GM19468 (cell line): ENCODE measurements around the gene HMG20B.
"Not testable (repeated sequence)": the region's sequence is repeated elsewhere in the genome, so short reads cannot be mapped to it uniquely, and the experiment has no call there.

Experiments used
- ATAC-seq: cut with Tn5 transposase; IDR thresholded peaks from one replicate; pipeline ENCODE4 v1.9.1; 2021; ENCODE audit warnings: mild to moderate bottlenecking, moderate library complexity, moderate number of reproducible peaks; ENCODE audit not compliant: unreplicated experiment; ENCODE audit errors: extremely low read depth

HMG20B gene

GRCh38 chr19:3577723-3578344 lies 5.1 kb downstream of the HMG20B start:
- no peak for ATAC-seq

GRCh38 chr19:3578390-3578789 lies 5.6 kb downstream of the HMG20B start:
- no peak for ATAC-seq

GRCh38 chr19:3580156-3580934 lies 7.6 kb downstream of the HMG20B start:
- ATAC-seq = no peak

GRCh38 chr19:3581792-3582191 lies 9.0 kb downstream of the HMG20B start:
- ATAC-seq = not testable (repeated sequence)

- ATAC-seq = not testable (repeated sequence)
Observed at GRCh38 chr19:3584036-3584802, 11.5 kb downstream of the HMG20B start.

GRCh38 chr19:3585301-3586126 lies 12.8 kb downstream of the HMG20B start, which contains the start of gene GIPC3:
TSS of gene GIPC3 (plus strand) at chr19:3585478. CDS start at chr19:3585598, 120 bp downstream.
- ATAC-seq = no peak

GRCh38 chr19:3586127-3586626 lies 13.4 kb downstream of the HMG20B start:
- ATAC-seq = no peak

GRCh38 chr19:3586707-3587346 lies 14.1 kb downstream of the HMG20B start:
- ATAC-seq = no peak

GRCh38 chr19:3589439-3589838 lies 16.7 kb downstream of the HMG20B start:
- ATAC-seq = no peak

GRCh38 chr19:3589949-3590348 lies 17.2 kb downstream of the HMG20B start:
- ATAC-seq = no peak

- no peak for ATAC-seq
Observed at GRCh38 chr19:3590991-3591659, 18.4 kb downstream of the HMG20B start.

GRCh38 chr19:3591876-3592613 lies 19.3 kb downstream of the HMG20B start:
- ATAC-seq = no peak

GRCh38 chr19:3593156-3593555 lies 20.4 kb downstream of the HMG20B start:
- no peak for ATAC-seq

GRCh38 chr19:3595521-3596061 lies 22.8 kb downstream of the HMG20B start:
- no peak for ATAC-seq

- no peak for ATAC-seq
Observed at GRCh38 chr19:3599776-3600187, 27.0 kb downstream of the HMG20B start.

GRCh38 chr19:3601021-3601420 lies 28.3 kb downstream of the HMG20B start:
- no peak for ATAC-seq

- ATAC-seq = no peak
Observed at GRCh38 chr19:3603121-3603811, 30.5 kb downstream of the HMG20B start.
